A549 (cell line): ENCODE results near the gene ARHGAP28.

Experiments
- EHMT2 ChIP-seq: fragments of 200-600 bp; sonication (generic); IDR thresholded peaks from 2 replicates; pipeline ENCODE4 v1.6.1; 2016; ENCODE audit warnings: antibody characterized with exemption, low read depth, mild to moderate bottlenecking, moderate library complexity
- EP300 ChIP-seq, 2 experiments: fragments of >200 bp; sonication (Bioruptor Twin); formaldehyde crosslinking; IDR thresholded peaks; 2 replicates in 1 of 2; 3 replicates in 1 of 2; pipeline ENCODE4 v1.6.1; 2016 to 2017
- GATA3 ChIP-seq: IDR thresholded peaks from 2 replicates; pipeline ENCODE4 v1.6.1; 2012; ENCODE audit warnings: borderline replicate concordance
- KDM5A ChIP-seq: fragments of 200-600 bp; sonication (generic); IDR thresholded peaks from 2 replicates; pipeline ENCODE4 v1.6.1; 2016; ENCODE audit warnings: antibody characterized with exemption, mild to moderate bottlenecking
- MAFK ChIP-seq: fragments of 450-650 bp; IDR thresholded peaks from 2 replicates; pipeline ENCODE4 v1.6.1; 2014; ENCODE audit not compliant: partially characterized antibody
- MAZ ChIP-seq: fragments of 150-350 bp; IDR thresholded peaks from 2 replicates; pipeline ENCODE4 v1.6.1; 2014; ENCODE audit warnings: antibody characterized with exemption, low read depth, low read length, borderline replicate concordance
- POLR2A ChIP-seq: IDR thresholded peaks from 2 replicates; pipeline ENCODE4 v1.6.1; 2012; ENCODE audit warnings: mild to moderate bottlenecking, low read length
- RAD21 ChIP-seq, 2 experiments: fragments of >200 bp in 1 of 2; sonication (Bioruptor Twin) in 1 of 2; formaldehyde crosslinking in 1 of 2; IDR thresholded peaks in 1 of 2; conservative IDR thresholded peaks in 1 of 2; 2 replicates in 1 of 2; 3 replicates in 1 of 2; pipeline ENCODE4 v1.6.1; 2012 to 2018; ENCODE audit warnings: inconsistent platforms in 1 of 2
- TF ChIP-seq, protein P1 (sequence below): fragments of >200 bp; sonication (Bioruptor Twin); formaldehyde crosslinking; IDR thresholded peaks from 3 replicates; pipeline ENCODE4 v1.5.1; 2016
- TF ChIP-seq, protein P2 (sequence below): fragments of 200-600 bp; sonication (generic); IDR thresholded peaks from 2 replicates; pipeline ENCODE4 v1.6.1; 2016; ENCODE audit warnings: antibody characterized with exemption, mild to moderate bottlenecking, moderate library complexity
- TF ChIP-seq, protein P3 (sequence below): fragments of 150-350 bp; IDR thresholded peaks from 2 replicates; pipeline ENCODE4 v1.6.1; 2014; ENCODE audit warnings: low read depth, mild to moderate bottlenecking, low read length
- TF ChIP-seq, protein P4 (sequence below): IDR thresholded peaks from 2 replicates; pipeline ENCODE4 v1.6.1; 2012; ENCODE audit warnings: low read depth, borderline replicate concordance
- TF ChIP-seq, protein P5 (sequence below): fragments of 250-450 bp; sonication (Bioruptor Pico); IDR thresholded peaks from 2 replicates; pipeline ENCODE4 v1.5.0; 2020; ENCODE audit warnings: low read depth, mild to moderate bottlenecking, moderate library complexity

DNA sequence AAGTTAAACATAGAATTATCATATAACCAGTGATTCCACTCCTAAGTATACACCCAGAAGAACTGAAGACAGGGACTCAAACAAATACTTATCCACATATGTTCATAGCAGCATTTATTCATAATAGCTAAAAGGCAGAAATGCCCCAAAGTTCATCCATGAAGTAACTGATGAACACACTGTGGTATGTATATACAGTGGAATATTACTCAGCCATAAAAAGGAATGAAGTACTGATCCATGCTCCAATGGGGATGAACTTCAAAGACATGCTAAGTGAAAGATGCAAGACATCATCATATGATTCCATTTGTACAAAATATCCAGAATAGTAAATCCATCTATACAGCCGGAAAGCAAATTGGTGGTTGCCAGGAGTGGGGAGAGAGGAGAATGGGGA, 230.6 kb downstream of the ARHGAP28 start:
- TF ChIP-seq GATA3 (no peak), RAD21 (conservative IDR thresholded peaks at IDR 0.05 in 1 of 2, IDR thresholded peaks at IDR 0.05 in 1 of 2) (no peak), MAZ (no peak), EHMT2 (no peak), POLR2A (no peak), EP300 (IDR thresholded peaks at IDR 0.05) (no peak), KDM5A (no peak), MAFK (no peak)
- TF ChIP-seq, protein P1, sequence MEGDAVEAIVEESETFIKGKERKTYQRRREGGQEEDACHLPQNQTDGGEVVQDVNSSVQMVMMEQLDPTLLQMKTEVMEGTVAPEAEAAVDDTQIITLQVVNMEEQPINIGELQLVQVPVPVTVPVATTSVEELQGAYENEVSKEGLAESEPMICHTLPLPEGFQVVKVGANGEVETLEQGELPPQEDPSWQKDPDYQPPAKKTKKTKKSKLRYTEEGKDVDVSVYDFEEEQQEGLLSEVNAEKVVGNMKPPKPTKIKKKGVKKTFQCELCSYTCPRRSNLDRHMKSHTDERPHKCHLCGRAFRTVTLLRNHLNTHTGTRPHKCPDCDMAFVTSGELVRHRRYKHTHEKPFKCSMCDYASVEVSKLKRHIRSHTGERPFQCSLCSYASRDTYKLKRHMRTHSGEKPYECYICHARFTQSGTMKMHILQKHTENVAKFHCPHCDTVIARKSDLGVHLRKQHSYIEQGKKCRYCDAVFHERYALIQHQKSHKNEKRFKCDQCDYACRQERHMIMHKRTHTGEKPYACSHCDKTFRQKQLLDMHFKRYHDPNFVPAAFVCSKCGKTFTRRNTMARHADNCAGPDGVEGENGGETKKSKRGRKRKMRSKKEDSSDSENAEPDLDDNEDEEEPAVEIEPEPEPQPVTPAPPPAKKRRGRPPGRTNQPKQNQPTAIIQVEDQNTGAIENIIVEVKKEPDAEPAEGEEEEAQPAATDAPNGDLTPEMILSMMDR, result no peak
- TF ChIP-seq, protein P2, sequence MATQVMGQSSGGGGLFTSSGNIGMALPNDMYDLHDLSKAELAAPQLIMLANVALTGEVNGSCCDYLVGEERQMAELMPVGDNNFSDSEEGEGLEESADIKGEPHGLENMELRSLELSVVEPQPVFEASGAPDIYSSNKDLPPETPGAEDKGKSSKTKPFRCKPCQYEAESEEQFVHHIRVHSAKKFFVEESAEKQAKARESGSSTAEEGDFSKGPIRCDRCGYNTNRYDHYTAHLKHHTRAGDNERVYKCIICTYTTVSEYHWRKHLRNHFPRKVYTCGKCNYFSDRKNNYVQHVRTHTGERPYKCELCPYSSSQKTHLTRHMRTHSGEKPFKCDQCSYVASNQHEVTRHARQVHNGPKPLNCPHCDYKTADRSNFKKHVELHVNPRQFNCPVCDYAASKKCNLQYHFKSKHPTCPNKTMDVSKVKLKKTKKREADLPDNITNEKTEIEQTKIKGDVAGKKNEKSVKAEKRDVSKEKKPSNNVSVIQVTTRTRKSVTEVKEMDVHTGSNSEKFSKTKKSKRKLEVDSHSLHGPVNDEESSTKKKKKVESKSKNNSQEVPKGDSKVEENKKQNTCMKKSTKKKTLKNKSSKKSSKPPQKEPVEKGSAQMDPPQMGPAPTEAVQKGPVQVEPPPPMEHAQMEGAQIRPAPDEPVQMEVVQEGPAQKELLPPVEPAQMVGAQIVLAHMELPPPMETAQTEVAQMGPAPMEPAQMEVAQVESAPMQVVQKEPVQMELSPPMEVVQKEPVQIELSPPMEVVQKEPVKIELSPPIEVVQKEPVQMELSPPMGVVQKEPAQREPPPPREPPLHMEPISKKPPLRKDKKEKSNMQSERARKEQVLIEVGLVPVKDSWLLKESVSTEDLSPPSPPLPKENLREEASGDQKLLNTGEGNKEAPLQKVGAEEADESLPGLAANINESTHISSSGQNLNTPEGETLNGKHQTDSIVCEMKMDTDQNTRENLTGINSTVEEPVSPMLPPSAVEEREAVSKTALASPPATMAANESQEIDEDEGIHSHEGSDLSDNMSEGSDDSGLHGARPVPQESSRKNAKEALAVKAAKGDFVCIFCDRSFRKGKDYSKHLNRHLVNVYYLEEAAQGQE, result no peak
- TF ChIP-seq, protein P3, sequence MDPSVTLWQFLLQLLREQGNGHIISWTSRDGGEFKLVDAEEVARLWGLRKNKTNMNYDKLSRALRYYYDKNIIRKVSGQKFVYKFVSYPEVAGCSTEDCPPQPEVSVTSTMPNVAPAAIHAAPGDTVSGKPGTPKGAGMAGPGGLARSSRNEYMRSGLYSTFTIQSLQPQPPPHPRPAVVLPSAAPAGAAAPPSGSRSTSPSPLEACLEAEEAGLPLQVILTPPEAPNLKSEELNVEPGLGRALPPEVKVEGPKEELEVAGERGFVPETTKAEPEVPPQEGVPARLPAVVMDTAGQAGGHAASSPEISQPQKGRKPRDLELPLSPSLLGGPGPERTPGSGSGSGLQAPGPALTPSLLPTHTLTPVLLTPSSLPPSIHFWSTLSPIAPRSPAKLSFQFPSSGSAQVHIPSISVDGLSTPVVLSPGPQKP, result no peak
- TF ChIP-seq, protein P4, sequence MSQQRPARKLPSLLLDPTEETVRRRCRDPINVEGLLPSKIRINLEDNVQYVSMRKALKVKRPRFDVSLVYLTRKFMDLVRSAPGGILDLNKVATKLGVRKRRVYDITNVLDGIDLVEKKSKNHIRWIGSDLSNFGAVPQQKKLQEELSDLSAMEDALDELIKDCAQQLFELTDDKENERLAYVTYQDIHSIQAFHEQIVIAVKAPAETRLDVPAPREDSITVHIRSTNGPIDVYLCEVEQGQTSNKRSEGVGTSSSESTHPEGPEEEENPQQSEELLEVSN, result no peak
- TF ChIP-seq, protein P5, sequence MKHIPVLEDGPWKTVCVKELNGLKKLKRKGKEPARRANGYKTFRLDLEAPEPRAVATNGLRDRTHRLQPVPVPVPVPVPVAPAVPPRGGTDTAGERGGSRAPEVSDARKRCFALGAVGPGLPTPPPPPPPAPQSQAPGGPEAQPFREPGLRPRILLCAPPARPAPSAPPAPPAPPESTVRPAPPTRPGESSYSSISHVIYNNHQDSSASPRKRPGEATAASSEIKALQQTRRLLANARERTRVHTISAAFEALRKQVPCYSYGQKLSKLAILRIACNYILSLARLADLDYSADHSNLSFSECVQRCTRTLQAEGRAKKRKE (CRISPR knock-in tag), result no peak
